Mucosa of rectum (tissue), 2 donors: ENCODE data around the gene CHMP5.
A peak's percentile ranks its signal among the peaks of the same experiment; 100 is the strongest.

Experiments used
- H3K27ac ChIP-seq, 2 donors: one replicate each; pipeline ENCODE4 v1.7.0; 2013; ENCODE audit warnings: inconsistent platforms in 2 of 2, low read depth in 2 of 2, low read length in 2 of 2
- H3K27me3 ChIP-seq, 2 donors: one replicate each; pipeline ENCODE4 v1.7.0; 2013; ENCODE audit warnings: low read length in 2 of 2; ENCODE audit not compliant: control insufficient read depth in 2 of 2, insufficient read depth in 2 of 2
- H3K36me3 ChIP-seq, 2 donors: one replicate each; pipeline ENCODE4 v1.7.0; 2013; ENCODE audit warnings: low read length in 2 of 2; ENCODE audit not compliant: control insufficient read depth in 2 of 2, insufficient read depth in 2 of 2
- H3K4me1 ChIP-seq, 2 donors: one replicate each; pipeline ENCODE4 v1.7.0; 2013; ENCODE audit warnings: low read length in 2 of 2, mild to moderate bottlenecking in 1 of 2; ENCODE audit not compliant: control insufficient read depth in 2 of 2, insufficient read depth in 2 of 2
- H3K4me3 ChIP-seq, 2 donors: one replicate each; pipeline ENCODE4 v1.7.0; 2013; ENCODE audit warnings: low read length in 2 of 2
- H3K9ac ChIP-seq, 2 donors: one replicate each; pipeline ENCODE4 v1.7.0; 2013; ENCODE audit warnings: low read length in 2 of 2, low read depth in 1 of 2, mild to moderate bottlenecking in 1 of 2
- H3K9me3 ChIP-seq, 2 donors: one replicate each; pipeline ENCODE4 v1.7.0; 2013; ENCODE audit warnings: low read length in 2 of 2; ENCODE audit not compliant: control insufficient read depth in 2 of 2
- donor health status: healthy.
- donor health status: Normal muscosa, but diverticular disease.

CHMP5 gene

GRCh38 chr9:33290247-33291030 lies 25.6 kb downstream of the CHMP5 start, which contains the start of gene NFX1:
Gene NFX1, plus strand, starts transcription at chr9:33290516. Its CDS starts 57 bp downstream, at chr9:33290573.
- Histone ChIP-seq H3K36me3 (peaks cover 13 to 22% of the 10 kb centered on the region in 2 donors), H3K27ac (peak within 1 kb of the TSS; percentile 100), H3K9me3 (no peaks in the 10 kb centered on the region), H3K4me1 (peaks cover 29 to 44% of the 10 kb centered on the region in 2 donors), H3K27me3 (no peaks in the 10 kb centered on the region), H3K4me3 (peak within 1 kb of the TSS; percentile 93 to 99), H3K9ac (peak within 1 kb of the TSS; percentile 98 to 100)

- Histone ChIP-seq H3K27me3 (no peaks in the 10 kb centered on the region), H3K9ac (peak overlapping the region; percentile 98 to 100), H3K9me3 (no peaks in the 10 kb centered on the region), H3K27ac (peak overlapping the region; percentile 100), H3K36me3 (peaks cover 17 to 26% of the 10 kb centered on the region in 2 donors), H3K4me1 (peaks cover 34 to 46% of the 10 kb centered on the region in 2 donors), H3K4me3 (peak overlapping the region; percentile 93 to 99)
Measured at GRCh38 chr9:33291031-33291397, 26.2 kb downstream of the CHMP5 start.

GRCh38 chr9:33291901-33292300 lies 27.1 kb downstream of the CHMP5 start:
- peak overlapping the region in 1 of 2 donors; percentile 100 for H3K27ac ChIP-seq
- peak overlapping the region in 1 of 2 donors; percentile 17 for H3K4me3 ChIP-seq
- no peaks in the 10 kb centered on the region for H3K9me3 ChIP-seq
- H3K36me3 ChIP-seq: peaks cover 17 to 34% of the 10 kb centered on the region in 2 donors
- H3K27me3 ChIP-seq: no peaks in the 10 kb centered on the region
- peaks cover 43 to 52% of the 10 kb centered on the region in 2 donors for H3K4me1 ChIP-seq
- no peak overlapping the region for H3K9ac ChIP-seq

- Histone ChIP-seq H3K4me3 (no peak overlapping the region), H3K9ac (no peak overlapping the region), H3K4me1 (peaks cover 56 to 64% of the 10 kb centered on the region in 2 donors), H3K36me3 (peaks cover 26 to 43% of the 10 kb centered on the region in 2 donors), H3K9me3 (no peaks in the 10 kb centered on the region), H3K27ac (no peak overlapping the region), H3K27me3 (no peaks in the 10 kb centered on the region)
Measured at GRCh38 chr9:33293782-33294181, 28.9 kb downstream of the CHMP5 start.

GRCh38 chr9:33294670-33295432 lies 30.0 kb downstream of the CHMP5 start:
- H3K4me1 ChIP-seq: peaks cover 56 to 58% of the 10 kb centered on the region in 2 donors
- peaks cover 35 to 51% of the 10 kb centered on the region in 2 donors for H3K36me3 ChIP-seq
- H3K9me3 ChIP-seq: no peaks in the 10 kb centered on the region

GRCh38 chr9:33295571-33295970 lies 30.7 kb downstream of the CHMP5 start:
- H3K9ac ChIP-seq: no peak overlapping the region
- H3K4me1 ChIP-seq: peaks cover 56% of the 10 kb centered on the region in 2 donors
- H3K4me3 ChIP-seq: no peak overlapping the region
- H3K36me3 ChIP-seq: peaks cover 39 to 56% of the 10 kb centered on the region in 2 donors
- H3K27ac ChIP-seq: peak overlapping the region in 1 of 2 donors; percentile 67
- no peaks in the 10 kb centered on the region for H3K27me3 ChIP-seq
- H3K9me3 ChIP-seq: no peaks in the 10 kb centered on the region

More at GRCh38 chr9:33294670-33295432, 30.0 kb downstream of the CHMP5 start:
- H3K27me3 ChIP-seq: no peaks in the 10 kb centered on the region
- H3K9ac ChIP-seq: no peak overlapping the region
- H3K27ac ChIP-seq: peak overlapping the region in 1 of 2 donors; percentile 6
- no peak overlapping the region for H3K4me3 ChIP-seq

- Histone ChIP-seq H3K27me3 (no peaks in the 10 kb centered on the region), H3K9ac (peak overlapping the region in 1 of 2 donors; percentile 34), H3K27ac (peak overlapping the region; percentile 67), H3K9me3 (no peaks in the 10 kb centered on the region), H3K36me3 (peaks cover 50 to 68% of the 10 kb centered on the region in 2 donors), H3K4me3 (peak overlapping the region in 1 of 2 donors; percentile 42), H3K4me1 (peaks cover 37 to 45% of the 10 kb centered on the region in 2 donors)
Measured at GRCh38 chr9:33297432-33297831, 32.6 kb downstream of the CHMP5 start.

GRCh38 chr9:33300546-33300945 lies 35.7 kb downstream of the CHMP5 start:
- peaks cover 62 to 74% of the 10 kb centered on the region in 2 donors for H3K36me3 ChIP-seq
- H3K27ac ChIP-seq: no peak overlapping the region
- H3K9ac ChIP-seq: no peak overlapping the region
- no peak overlapping the region for H3K4me3 ChIP-seq
- H3K9me3 ChIP-seq: no peaks in the 10 kb centered on the region
- H3K4me1 ChIP-seq: peaks cover 27 to 31% of the 10 kb centered on the region in 2 donors
- no peaks in the 10 kb centered on the region for H3K27me3 ChIP-seq

- no peaks in the 10 kb centered on the region for H3K27me3 ChIP-seq
- H3K4me3 ChIP-seq: no peak overlapping the region
- H3K27ac ChIP-seq: no peak overlapping the region
- H3K36me3 ChIP-seq: peaks cover 77 to 85% of the 10 kb centered on the region in 2 donors
- H3K9me3 ChIP-seq: no peaks in the 10 kb centered on the region
- no peaks in the 10 kb centered on the region for H3K4me1 ChIP-seq
- H3K9ac ChIP-seq: no peak overlapping the region
Measured at GRCh38 chr9:33304362-33304761, 39.5 kb downstream of the CHMP5 start.

GRCh38 chr9:33306037-33306436 lies 41.2 kb downstream of the CHMP5 start:
- H3K9me3 ChIP-seq: no peaks in the 10 kb centered on the region
- no peak overlapping the region for H3K27ac ChIP-seq
- H3K4me1 ChIP-seq: no peaks in the 10 kb centered on the region
- H3K4me3 ChIP-seq: no peak overlapping the region
- H3K27me3 ChIP-seq: no peaks in the 10 kb centered on the region
- H3K9ac ChIP-seq: no peak overlapping the region
- peaks cover 76 to 82% of the 10 kb centered on the region in 2 donors for H3K36me3 ChIP-seq
